HEK293 (cell line): Measurements from ENCODE around the gene CFAP73.

ENCODE experiments used
- BCL11A ChIP-seq: fragments of 450-650 bp; formaldehyde crosslinking; IDR thresholded peaks from 2 replicates; pipeline ENCODE4 v1.5.1; 2016; ENCODE audit warnings: low read depth, missing biosample characterization, missing genetic modification characterization
- HOXA7 ChIP-seq: sonication (generic); formaldehyde crosslinking; IDR thresholded peaks from 2 replicates; pipeline ENCODE4 v1.8.1; 2022; ENCODE audit warnings: missing genetic modification reagents, borderline replicate concordance
- SCRT1 ChIP-seq: fragments of 450-650 bp; formaldehyde crosslinking; IDR thresholded peaks from 2 replicates; pipeline ENCODE4 v1.5.1; 2016; ENCODE audit warnings: missing biosample characterization, missing genetic modification characterization, borderline replicate concordance
- YY1 ChIP-seq: fragments of 450-650 bp; formaldehyde crosslinking; IDR thresholded peaks from 2 replicates; pipeline ENCODE4 v1.5.1; 2018; ENCODE audit warnings: missing biosample characterization, missing genetic modification characterization
- ZBTB1 ChIP-seq: fragments of 450-650 bp; formaldehyde crosslinking; IDR thresholded peaks from 2 replicates; pipeline ENCODE4 v1.5.1; 2016; ENCODE audit warnings: missing biosample characterization, missing genetic modification characterization
- ZNF10 ChIP-seq: fragments of 450-650 bp; formaldehyde crosslinking; IDR thresholded peaks from 2 replicates; pipeline ENCODE4 v1.5.1; 2017; ENCODE audit warnings: missing biosample characterization, missing genetic modification characterization
- ZNF23 ChIP-seq: fragments of 450-650 bp; formaldehyde crosslinking; IDR thresholded peaks from 2 replicates; pipeline ENCODE4 v1.5.1; 2016; ENCODE audit warnings: missing biosample characterization, missing genetic modification characterization, borderline replicate concordance
- ZNF266 ChIP-seq: fragments of 450-650 bp; formaldehyde crosslinking; IDR thresholded peaks from 2 replicates; pipeline ENCODE4 v1.5.1; 2016; ENCODE audit warnings: missing biosample characterization, missing genetic modification characterization, low read depth
- ZNF555 ChIP-seq: fragments of 450-650 bp; formaldehyde crosslinking; conservative IDR thresholded peaks from 2 replicates; pipeline ENCODE4 v1.5.1; 2017; ENCODE audit warnings: missing biosample characterization, mild to moderate bottlenecking, missing genetic modification characterization, inconsistent platforms
- ZNF747 ChIP-seq: fragments of 450-650 bp; formaldehyde crosslinking; IDR thresholded peaks from 2 replicates; pipeline ENCODE4 v1.5.1; 2016; ENCODE audit warnings: missing biosample characterization, missing genetic modification characterization
- TF ChIP-seq, protein P1 (sequence below): fragments of 450-650 bp; formaldehyde crosslinking; IDR thresholded peaks from 2 replicates; pipeline ENCODE4 v1.5.1; 2016; ENCODE audit warnings: missing biosample characterization, missing genetic modification characterization, low read depth
- TF ChIP-seq, protein P2 (sequence below): fragments of 450-650 bp; formaldehyde crosslinking; IDR thresholded peaks from 2 replicates; pipeline ENCODE4 v1.5.1; 2016; ENCODE audit warnings: missing biosample characterization, missing genetic modification characterization
- TF ChIP-seq, protein P3 (sequence below): fragments of 450-650 bp; formaldehyde crosslinking; IDR thresholded peaks from 2 replicates; pipeline ENCODE4 v1.5.1; 2017; ENCODE audit warnings: missing biosample characterization, missing genetic modification characterization
- TF ChIP-seq, protein P4 (sequence below): fragments of 450-650 bp; formaldehyde crosslinking; IDR thresholded peaks from 2 replicates; pipeline ENCODE4 v1.5.1; 2016; ENCODE audit warnings: missing biosample characterization, missing genetic modification characterization

DNA sequence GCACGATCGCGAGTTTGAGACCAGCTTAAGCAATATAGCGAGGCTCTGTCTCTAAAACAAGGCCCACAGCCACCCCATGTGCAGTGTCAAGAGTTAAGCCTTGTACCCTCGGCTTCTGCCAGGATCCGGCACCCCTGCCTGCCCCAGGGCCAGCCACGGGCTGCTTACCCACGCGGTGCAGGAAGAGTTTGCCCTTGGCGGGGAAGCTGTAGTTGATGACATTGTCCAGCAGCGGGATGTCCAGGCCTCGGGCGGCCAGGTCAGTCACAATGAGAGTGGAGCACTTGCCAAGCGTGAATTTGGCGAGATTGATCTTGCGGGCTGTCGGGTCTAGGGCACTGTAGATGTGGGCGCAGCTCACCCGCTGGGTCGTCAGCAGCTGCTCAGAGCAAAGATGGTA lies 22.7 kb downstream of the CFAP73 start:
- no peak for TF ChIP-seq ZBTB1 (tag by site-specific recombination)
- TF ChIP-seq, protein P1, sequence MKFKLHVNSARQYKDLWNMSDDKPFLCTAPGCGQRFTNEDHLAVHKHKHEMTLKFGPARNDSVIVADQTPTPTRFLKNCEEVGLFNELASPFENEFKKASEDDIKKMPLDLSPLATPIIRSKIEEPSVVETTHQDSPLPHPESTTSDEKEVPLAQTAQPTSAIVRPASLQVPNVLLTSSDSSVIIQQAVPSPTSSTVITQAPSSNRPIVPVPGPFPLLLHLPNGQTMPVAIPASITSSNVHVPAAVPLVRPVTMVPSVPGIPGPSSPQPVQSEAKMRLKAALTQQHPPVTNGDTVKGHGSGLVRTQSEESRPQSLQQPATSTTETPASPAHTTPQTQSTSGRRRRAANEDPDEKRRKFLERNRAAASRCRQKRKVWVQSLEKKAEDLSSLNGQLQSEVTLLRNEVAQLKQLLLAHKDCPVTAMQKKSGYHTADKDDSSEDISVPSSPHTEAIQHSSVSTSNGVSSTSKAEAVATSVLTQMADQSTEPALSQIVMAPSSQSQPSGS (tag by site-specific recombination): no peak
- TF ChIP-seq SCRT1 (tag by site-specific recombination): no peak
- TF ChIP-seq, protein P2, sequence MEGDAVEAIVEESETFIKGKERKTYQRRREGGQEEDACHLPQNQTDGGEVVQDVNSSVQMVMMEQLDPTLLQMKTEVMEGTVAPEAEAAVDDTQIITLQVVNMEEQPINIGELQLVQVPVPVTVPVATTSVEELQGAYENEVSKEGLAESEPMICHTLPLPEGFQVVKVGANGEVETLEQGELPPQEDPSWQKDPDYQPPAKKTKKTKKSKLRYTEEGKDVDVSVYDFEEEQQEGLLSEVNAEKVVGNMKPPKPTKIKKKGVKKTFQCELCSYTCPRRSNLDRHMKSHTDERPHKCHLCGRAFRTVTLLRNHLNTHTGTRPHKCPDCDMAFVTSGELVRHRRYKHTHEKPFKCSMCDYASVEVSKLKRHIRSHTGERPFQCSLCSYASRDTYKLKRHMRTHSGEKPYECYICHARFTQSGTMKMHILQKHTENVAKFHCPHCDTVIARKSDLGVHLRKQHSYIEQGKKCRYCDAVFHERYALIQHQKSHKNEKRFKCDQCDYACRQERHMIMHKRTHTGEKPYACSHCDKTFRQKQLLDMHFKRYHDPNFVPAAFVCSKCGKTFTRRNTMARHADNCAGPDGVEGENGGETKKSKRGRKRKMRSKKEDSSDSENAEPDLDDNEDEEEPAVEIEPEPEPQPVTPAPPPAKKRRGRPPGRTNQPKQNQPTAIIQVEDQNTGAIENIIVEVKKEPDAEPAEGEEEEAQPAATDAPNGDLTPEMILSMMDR (tag by site-specific recombination): no peak
- no peak for TF ChIP-seq ZNF747 (tag by site-specific recombination)
- TF ChIP-seq HOXA7 (CRISPR knock-in tag): no peak
- no peak for TF ChIP-seq YY1 (tag by site-specific recombination)
- no peak for TF ChIP-seq ZNF266 (tag by site-specific recombination)
- TF ChIP-seq, protein P3, sequence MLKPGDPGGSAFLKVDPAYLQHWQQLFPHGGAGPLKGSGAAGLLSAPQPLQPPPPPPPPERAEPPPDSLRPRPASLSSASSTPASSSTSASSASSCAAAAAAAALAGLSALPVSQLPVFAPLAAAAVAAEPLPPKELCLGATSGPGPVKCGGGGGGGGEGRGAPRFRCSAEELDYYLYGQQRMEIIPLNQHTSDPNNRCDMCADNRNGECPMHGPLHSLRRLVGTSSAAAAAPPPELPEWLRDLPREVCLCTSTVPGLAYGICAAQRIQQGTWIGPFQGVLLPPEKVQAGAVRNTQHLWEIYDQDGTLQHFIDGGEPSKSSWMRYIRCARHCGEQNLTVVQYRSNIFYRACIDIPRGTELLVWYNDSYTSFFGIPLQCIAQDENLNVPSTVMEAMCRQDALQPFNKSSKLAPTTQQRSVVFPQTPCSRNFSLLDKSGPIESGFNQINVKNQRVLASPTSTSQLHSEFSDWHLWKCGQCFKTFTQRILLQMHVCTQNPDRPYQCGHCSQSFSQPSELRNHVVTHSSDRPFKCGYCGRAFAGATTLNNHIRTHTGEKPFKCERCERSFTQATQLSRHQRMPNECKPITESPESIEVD (tag by site-specific recombination): no peak
- no peak for TF ChIP-seq ZNF23 (tag by site-specific recombination)
- TF ChIP-seq ZNF10: no peak
- no peak for TF ChIP-seq ZNF555 (tag by site-specific recombination)
- no peak for TF ChIP-seq BCL11A (tag by site-specific recombination)
- TF ChIP-seq, protein P4, sequence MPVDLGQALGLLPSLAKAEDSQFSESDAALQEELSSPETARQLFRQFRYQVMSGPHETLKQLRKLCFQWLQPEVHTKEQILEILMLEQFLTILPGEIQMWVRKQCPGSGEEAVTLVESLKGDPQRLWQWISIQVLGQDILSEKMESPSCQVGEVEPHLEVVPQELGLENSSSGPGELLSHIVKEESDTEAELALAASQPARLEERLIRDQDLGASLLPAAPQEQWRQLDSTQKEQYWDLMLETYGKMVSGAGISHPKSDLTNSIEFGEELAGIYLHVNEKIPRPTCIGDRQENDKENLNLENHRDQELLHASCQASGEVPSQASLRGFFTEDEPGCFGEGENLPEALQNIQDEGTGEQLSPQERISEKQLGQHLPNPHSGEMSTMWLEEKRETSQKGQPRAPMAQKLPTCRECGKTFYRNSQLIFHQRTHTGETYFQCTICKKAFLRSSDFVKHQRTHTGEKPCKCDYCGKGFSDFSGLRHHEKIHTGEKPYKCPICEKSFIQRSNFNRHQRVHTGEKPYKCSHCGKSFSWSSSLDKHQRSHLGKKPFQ (tag by site-specific recombination): no peak
